Muscle layer of duodenum (tissue), 2 donors: ENCODE measurements around the gene MICAL2.

ENCODE experiments used
- H3K27ac ChIP-seq: one replicate; pipeline ENCODE4 v1.7.0; 2013; ENCODE audit warnings: mild to moderate bottlenecking, low read length
- H3K27me3 ChIP-seq: one replicate; pipeline ENCODE4 v1.7.0; 2013; ENCODE audit warnings: low read depth, mild to moderate bottlenecking, control low read depth, low read length
- H3K36me3 ChIP-seq, 2 donors: one replicate each; pipeline ENCODE4 v1.7.0; 2013; ENCODE audit warnings: low read length in 2 of 2, control low read depth in 1 of 2, mild to moderate bottlenecking in 1 of 2; ENCODE audit not compliant: insufficient read depth in 2 of 2, control insufficient read depth in 1 of 2
- H3K4me1 ChIP-seq, 2 donors: one replicate each; pipeline ENCODE4 v1.7.0; 2013; ENCODE audit warnings: low read length in 2 of 2, mild to moderate bottlenecking in 2 of 2, control low read depth in 1 of 2, moderate library complexity in 1 of 2; ENCODE audit not compliant: insufficient read depth in 2 of 2, control insufficient read depth in 1 of 2
- H3K4me3 ChIP-seq, 2 donors: one replicate each; pipeline ENCODE4 v1.7.0; 2013; ENCODE audit warnings: low read length in 2 of 2, low read depth in 1 of 2, mild to moderate bottlenecking in 1 of 2
- H3K9me3 ChIP-seq, 2 donors: one replicate each; pipeline ENCODE4 v1.7.0; 2013; ENCODE audit warnings: low read length in 2 of 2, control low read depth in 1 of 2, mild to moderate bottlenecking in 1 of 2; ENCODE audit not compliant: control insufficient read depth in 1 of 2
- donor health status: healthy.

Gene MICAL2

GRCh38 chr11:12154871-12155668 lies 44.7 kb downstream of the MICAL2 start:
- H3K27ac ChIP-seq: no peak overlapping the region
- no peak overlapping the region for H3K4me3 ChIP-seq
- no peaks in the 10 kb centered on the region for H3K9me3 ChIP-seq
- H3K4me1 ChIP-seq: peaks cover 16 to 27% of the 10 kb centered on the region in 2 donors
- no peaks in the 10 kb centered on the region for H3K36me3 ChIP-seq
- no peaks in the 10 kb centered on the region for H3K27me3 ChIP-seq

- Histone ChIP-seq H3K4me1 (peaks cover 19 to 31% of the 10 kb centered on the region in 2 donors), H3K27me3 (no peaks in the 10 kb centered on the region), H3K4me3 (no peak overlapping the region), H3K36me3 (no peaks in the 10 kb centered on the region), H3K9me3 (no peaks in the 10 kb centered on the region), H3K27ac (no peak overlapping the region)
These were observed 45.3 kb downstream of the MICAL2 start for GRCh38 chr11:12155696-12156095.

DNA sequence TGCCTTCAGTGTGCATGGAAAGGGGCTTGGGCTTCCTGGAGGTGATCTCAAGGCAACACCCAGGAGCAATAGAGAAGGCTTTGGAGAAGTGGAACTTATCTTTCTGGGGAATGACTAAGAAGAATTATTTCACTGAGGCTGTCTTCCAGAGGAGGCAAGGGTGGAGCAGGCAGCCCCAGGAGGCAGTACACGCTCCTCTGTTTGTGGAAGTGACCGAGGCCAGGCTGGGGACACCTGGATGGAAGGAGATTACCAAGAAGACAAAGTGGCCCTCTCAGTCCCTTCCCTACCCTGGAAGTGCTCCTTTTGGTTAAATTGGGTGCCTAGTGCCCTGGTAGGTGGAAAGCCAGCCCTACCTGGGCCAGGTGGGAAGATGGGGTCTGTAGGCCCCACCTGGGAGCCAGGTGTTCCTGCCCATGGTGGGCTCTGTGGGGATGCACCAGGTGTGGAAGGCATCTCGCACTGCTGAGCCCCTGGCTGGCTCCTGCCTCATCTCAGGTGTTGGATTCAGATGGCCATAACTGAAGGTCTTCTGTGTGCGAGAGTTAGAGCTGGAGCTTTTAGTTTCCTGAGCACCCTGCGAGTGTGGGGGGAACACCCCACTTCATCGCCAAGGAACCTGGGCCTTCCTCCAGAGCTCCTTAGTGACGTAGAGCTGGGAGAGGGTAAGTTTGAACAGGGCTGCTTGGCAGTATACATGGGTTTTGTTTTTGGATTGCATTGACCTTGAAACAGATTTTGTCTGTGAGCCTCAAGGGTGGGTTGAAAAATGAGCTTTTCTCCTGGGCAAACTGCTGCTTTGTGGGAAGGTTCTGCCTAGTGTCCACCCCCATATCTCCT lies 46.1 kb downstream of the MICAL2 start:
- no peaks in the 10 kb centered on the region for H3K9me3 ChIP-seq
- no peak overlapping the region for H3K4me3 ChIP-seq
- no peaks in the 10 kb centered on the region for H3K36me3 ChIP-seq
- H3K4me1 ChIP-seq: peaks cover 19 to 33% of the 10 kb centered on the region in 2 donors
- H3K27ac ChIP-seq: peak overlapping the region; percentile 18
- no peaks in the 10 kb centered on the region for H3K27me3 ChIP-seq

DNA sequence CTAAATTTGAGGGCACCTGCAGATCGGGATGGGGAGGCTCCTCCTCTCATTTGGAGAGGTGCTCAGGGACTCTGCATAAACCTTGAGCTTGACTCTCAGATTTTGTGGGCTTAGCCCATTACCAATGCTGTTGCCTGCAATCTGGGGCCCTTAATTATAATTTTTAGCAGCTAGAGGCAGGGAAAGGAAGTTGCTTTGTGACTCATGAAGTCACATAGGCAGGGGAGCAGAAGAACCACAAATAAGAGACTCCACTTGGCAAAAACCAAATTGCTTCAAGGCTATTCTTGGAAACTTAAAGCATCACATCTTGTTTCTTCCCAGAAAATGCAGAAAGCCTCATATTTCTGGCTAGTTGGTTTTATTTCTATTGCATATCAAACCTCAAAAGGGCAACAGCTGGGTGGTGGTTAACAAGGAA lies 46.9 kb downstream of the MICAL2 start:
- Histone ChIP-seq H3K36me3 (peaks cover 0 to 3% of the 10 kb centered on the region in 2 donors), H3K27me3 (no peaks in the 10 kb centered on the region), H3K4me3 (no peak overlapping the region), H3K9me3 (no peaks in the 10 kb centered on the region), H3K27ac (peak overlapping the region; percentile 50), H3K4me1 (peaks cover 19 to 40% of the 10 kb centered on the region in 2 donors)

DNA sequence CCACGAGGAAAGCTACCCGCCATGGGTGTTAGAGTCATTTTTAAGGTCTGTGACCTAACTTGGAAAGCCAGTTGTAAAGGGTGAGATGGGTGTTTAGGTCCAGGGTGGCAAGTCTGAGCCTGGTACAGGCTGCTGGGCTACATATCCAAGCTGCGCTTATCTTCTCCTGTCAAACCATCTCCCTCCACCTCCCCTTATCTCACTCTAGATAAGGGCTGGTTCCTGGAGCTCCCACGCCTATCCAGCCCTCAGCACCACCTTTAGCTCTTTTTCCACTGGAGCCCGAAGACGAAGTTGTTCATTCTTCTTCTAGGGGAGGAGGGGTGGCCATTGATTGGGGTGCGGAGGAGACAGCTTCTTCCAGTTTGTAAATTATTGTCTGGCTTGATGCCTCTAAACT lies 48.5 kb downstream of the MICAL2 start:
- Histone ChIP-seq H3K4me3 (no peak overlapping the region), H3K4me1 (peaks cover 24 to 47% of the 10 kb centered on the region in 2 donors), H3K36me3 (peaks cover 5 to 14% of the 10 kb centered on the region in 2 donors), H3K27me3 (no peaks in the 10 kb centered on the region), H3K9me3 (no peaks in the 10 kb centered on the region), H3K27ac (peak overlapping the region; percentile 56)

DNA sequence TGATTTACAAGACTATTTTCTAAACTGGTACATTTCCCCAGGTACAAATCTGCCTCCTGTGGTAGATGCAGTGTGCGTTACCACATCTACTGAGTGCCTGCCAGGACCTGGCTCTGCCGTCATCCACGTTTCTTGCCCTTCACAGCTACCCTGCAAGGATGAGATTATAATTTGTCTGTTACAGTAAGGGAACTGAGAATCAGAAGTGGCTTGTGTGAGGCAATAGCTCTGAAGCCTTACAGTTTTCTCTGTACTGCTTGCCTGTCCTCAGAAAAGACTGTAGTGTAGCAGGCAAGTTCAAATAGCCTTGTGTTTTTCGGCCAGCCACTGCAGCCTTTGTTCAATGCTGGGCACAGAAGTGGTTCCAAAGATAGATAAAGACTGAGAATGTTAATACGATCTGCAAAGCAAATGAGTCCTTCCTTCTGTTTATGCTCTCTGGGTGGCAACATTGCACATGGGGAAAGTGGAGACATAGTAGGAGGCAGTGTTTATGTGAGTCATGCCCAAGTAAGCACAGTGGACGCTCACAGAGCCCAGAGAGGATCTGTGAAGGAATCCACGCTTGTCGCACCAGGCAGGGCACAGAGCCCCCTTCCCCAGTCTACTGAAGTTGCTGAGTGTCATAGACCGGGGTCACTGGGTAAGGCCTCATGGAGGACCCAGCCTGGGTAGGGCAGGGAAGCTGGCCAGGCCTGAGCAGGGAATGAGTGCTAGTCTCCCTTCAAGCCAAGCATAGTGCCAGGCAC lies 49.1 kb downstream of the MICAL2 start:
- Histone ChIP-seq H3K27ac (peak overlapping the region; percentile 84), H3K4me3 (no peak overlapping the region), H3K27me3 (no peaks in the 10 kb centered on the region), H3K4me1 (peaks cover 26 to 52% of the 10 kb centered on the region in 2 donors), H3K9me3 (no peaks in the 10 kb centered on the region), H3K36me3 (peaks cover 7 to 19% of the 10 kb centered on the region in 2 donors)

- Histone ChIP-seq H3K4me3 (no peak overlapping the region), H3K27me3 (no peaks in the 10 kb centered on the region), H3K9me3 (no peaks in the 10 kb centered on the region), H3K4me1 (peaks cover 26 to 53% of the 10 kb centered on the region in 2 donors), H3K36me3 (peaks cover 7 to 21% of the 10 kb centered on the region in 2 donors), H3K27ac (peak overlapping the region; percentile 84)
These were observed 49.8 kb downstream of the MICAL2 start for GRCh38 chr11:12160231-12160630.

- H3K36me3 ChIP-seq: peaks cover 7 to 24% of the 10 kb centered on the region in 2 donors
- peaks cover 26 to 53% of the 10 kb centered on the region in 2 donors for H3K4me1 ChIP-seq
- H3K9me3 ChIP-seq: no peaks in the 10 kb centered on the region
These were observed 50.3 kb downstream of the MICAL2 start for GRCh38 chr11:12160680-12161079.

DNA sequence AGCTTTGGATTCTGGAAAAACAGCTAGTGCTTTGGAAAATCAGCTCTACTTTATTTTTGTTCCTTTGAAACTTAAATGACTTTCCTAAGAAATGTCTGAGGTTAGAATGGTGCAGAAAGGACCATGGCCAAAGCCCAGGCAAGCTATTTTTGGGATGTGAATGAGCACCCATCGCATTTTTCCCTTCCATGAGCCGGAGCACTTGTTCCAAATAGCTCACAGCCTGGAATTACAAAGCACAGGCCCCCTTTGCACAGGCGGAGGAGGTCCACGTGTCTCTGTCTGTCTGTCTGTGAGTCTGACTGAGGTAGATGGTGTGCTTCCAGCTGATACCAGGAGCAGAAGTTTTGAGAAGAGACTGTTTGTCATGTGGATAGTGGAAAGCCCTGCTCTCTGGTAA lies 50.7 kb downstream of the MICAL2 start:
- no peaks in the 10 kb centered on the region for H3K27me3 ChIP-seq
- H3K36me3 ChIP-seq: peaks cover 7 to 24% of the 10 kb centered on the region in 2 donors
- no peaks in the 10 kb centered on the region for H3K9me3 ChIP-seq
- peak overlapping the region in 1 of 2 donors; percentile 13 for H3K4me3 ChIP-seq
- H3K27ac ChIP-seq: peak overlapping the region; percentile 84
- peaks cover 24 to 53% of the 10 kb centered on the region in 2 donors for H3K4me1 ChIP-seq

More at GRCh38 chr11:12160680-12161079, 50.3 kb downstream of the MICAL2 start:
- H3K27ac ChIP-seq: peak overlapping the region; percentile 84
- H3K27me3 ChIP-seq: no peaks in the 10 kb centered on the region
- H3K4me3 ChIP-seq: peak overlapping the region in 1 of 2 donors; percentile 13

DNA sequence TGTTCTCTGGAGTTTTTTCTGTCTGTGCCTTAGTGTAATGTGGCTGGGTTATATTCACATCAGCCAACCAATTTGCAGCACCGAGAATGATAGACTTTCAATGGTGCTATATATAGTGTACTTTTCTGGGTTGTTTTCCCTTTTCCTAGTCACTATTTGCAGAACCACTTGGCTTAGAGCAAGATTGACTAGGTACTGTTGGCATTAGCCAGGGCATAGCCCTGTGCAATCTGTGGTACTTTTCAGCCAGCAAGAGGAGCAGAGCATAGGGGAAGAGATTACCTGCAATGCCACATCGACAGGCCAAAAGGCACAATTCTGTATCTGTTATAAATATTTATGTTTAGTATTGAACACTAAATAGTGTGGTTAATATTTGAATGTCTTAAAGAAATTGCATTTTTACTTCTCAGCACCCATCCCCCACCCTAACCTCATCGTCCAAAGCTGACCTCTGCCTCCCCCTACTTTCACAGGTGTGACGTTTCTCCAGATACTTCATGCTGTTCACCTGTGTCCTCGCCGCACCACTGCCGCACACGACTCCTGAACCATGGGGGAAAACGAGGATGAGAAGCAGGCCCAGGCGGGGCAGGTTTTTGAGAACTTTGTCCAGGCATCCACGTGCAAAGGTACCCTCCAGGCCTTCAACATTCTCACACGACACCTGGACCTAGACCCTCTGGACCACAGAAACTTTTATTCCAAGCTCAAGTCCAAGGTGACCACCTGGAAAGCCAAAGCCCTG lies 51.4 kb downstream of the MICAL2 start:
- no peaks in the 10 kb centered on the region for H3K27me3 ChIP-seq
- peak overlapping the region; percentile 84 for H3K27ac ChIP-seq
- peaks cover 7 to 24% of the 10 kb centered on the region in 2 donors for H3K36me3 ChIP-seq
- peaks cover 20 to 48% of the 10 kb centered on the region in 2 donors for H3K4me1 ChIP-seq
- H3K4me3 ChIP-seq: peak overlapping the region in 1 of 2 donors; percentile 13
- H3K9me3 ChIP-seq: no peaks in the 10 kb centered on the region
